HK-2 (cell line): ENCODE measurements around the gene GATD1.
A peak's percentile ranks its signal among the peaks of the same experiment; 100 is the strongest.
"Not testable (repeated sequence)": the region's sequence is repeated elsewhere in the genome, so short reads cannot be mapped to it uniquely, and the experiment has no call there.

Source experiments
- DNase-seq: peaks from one replicate; pipeline ENCODE4 v3.0.0-alpha.2; 2018; ENCODE audit not compliant: unreplicated experiment

Gene GATD1

GRCh38 chr11:763549-764321, 13.6 kb downstream of the GATD1 start:
- no peak for DNase-seq

- DNase-seq: no peak
Measured at GRCh38 chr11:763073-763463, 14.2 kb downstream of the GATD1 start.

DNA sequence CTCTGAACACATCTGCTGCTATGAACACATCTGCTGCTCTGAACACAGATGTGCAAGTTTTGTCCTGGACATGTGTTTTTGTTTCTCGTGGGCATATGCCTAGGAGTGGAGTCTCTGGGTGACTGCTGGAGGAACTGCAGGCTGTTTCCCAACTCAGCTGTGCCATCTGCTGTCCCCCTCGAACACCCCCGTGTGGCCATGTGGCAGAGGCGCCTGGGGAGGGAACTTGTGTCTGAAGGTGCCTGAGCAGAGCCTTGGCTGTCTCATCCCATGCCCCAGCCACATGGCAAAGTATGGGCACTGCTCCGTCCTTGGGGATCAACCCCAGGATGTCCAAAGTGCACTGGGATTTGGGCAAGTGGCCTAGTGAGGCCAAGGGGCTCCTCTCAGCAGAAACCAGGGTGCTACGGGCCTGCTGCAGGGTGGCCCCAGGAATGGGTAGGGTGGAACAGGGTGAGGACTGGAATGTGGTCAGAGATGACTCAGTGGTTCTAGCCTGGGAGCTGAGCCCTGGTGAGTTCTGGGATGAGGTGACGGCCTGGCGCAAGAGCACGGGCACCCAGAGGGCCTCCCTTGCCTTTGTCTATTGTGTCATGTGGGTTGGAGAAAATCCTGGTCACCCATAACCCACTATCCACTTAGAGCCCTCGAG, 14.7 kb downstream of the GATD1 start:
- DNase-seq: peak; percentile 75

DNA sequence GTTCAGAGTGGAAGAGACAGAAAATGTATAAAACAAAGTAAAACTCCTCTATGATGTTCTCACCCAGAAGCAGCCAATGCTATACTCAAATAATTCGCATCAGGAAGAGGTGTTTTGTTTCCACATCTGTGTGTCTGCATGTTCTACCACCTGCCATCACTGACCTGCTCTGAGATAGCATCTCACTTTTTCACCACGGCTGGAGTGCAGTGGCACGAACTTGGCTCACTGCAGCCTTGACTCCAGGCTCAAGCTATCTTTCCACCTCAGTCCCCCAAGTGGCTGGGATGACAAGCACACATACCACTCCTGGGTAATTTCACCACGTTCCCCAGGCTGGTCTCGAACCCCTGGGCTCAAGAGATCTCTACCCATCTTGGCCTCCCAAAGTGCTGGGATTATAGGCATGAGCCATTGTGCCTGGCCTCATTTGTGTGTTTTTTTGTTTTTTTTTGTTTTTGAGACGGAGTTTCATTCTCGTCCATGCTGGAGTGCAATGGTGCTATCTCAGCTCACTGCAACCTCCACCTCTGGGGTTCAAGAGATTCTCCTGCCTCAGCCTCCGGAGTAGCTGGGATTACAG, 15.7 kb downstream of the GATD1 start:
- DNase-seq: no peak

DNA sequence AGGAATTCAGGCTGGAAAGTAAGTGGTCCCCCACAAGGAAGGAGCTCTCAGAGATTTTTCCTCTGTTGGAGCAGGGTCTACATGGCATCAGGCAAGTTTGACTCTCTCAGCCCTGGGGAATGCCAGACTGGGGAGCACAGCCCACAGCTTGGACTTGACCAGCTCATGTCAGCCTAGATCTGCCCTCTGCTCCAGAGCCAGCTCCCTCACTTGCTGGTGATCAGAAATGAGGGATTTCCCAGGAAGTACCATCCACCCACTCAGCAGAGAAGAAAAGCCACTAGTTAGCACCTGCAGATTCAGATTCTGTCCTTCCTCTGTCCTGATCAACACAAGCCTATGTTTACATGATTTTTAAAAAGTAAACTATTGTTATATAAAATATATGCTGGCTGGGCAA, 17.1 kb downstream of the GATD1 start:
- no peak for DNase-seq

GRCh38 chr11:749731-750130, 27.6 kb downstream of the GATD1 start:
- no peak for DNase-seq

DNA sequence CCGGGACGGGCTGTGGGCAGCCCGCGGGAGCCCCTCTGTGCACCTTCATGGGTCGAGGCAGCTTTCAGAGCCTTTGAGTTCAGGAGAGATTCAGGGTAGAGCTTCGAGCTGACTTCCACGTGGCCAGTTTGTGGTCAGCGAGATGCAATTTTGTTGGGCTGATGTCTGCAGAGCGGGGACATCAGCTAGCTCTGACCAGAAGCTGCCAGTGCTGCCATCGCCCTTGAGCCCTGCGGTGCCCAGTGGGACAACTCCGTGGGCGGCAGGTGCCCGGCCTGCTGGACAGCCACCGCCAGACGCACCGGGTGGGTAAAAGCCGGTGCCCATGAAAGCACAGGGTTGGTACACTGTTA, 29.3 kb downstream of the GATD1 start:
- no peak for DNase-seq

DNA sequence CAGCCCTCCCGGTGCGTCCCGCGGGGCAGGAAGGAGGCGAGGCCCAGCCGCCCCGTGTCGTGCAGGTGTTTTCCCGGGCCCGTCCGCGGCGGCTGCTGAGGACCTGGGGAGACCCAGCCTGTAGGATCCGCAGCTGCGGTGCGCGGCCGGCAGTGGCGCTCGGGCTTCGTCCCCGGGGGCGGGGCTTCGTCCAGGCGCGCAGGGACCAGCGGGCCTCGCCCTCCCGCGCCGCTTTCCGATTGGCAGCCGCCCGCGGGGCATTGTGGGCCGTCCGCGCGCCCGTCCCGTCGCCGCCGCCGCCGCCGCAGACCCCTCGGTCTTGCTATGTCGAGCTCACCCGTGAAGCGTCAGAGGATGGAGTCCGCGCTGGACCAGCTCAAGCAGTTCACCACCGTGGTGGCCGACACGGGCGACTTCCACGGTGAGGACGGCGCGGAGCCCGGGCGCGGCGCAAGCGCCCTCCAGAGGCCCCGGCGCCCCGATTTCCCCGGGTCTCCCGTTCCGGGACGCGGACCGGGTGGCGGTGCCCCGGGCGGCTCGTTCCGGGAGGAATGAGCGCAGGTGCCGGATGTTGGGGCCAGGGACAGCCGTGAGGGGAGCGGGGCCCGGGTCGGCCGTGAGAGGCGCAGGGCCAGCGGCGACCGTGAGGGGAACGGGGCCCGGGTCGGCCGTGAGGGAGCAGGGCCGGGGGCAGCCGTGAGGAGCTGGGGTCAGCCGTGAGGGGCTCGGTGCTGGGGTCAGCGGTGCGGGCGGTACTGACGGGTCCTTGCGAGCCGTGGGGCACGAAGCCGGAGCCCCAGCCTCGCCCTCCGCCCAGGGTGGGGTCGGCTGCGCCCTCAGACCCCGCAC, 29.9 kb downstream of the GATD1 start, which contains the start of gene TALDO1:
TSS of gene TALDO1 (plus strand) at position 307 of the 849 bp plus-strand sequence. CDS start at position 325, 18 bp downstream.
- peak; percentile 83 for DNase-seq

DNA sequence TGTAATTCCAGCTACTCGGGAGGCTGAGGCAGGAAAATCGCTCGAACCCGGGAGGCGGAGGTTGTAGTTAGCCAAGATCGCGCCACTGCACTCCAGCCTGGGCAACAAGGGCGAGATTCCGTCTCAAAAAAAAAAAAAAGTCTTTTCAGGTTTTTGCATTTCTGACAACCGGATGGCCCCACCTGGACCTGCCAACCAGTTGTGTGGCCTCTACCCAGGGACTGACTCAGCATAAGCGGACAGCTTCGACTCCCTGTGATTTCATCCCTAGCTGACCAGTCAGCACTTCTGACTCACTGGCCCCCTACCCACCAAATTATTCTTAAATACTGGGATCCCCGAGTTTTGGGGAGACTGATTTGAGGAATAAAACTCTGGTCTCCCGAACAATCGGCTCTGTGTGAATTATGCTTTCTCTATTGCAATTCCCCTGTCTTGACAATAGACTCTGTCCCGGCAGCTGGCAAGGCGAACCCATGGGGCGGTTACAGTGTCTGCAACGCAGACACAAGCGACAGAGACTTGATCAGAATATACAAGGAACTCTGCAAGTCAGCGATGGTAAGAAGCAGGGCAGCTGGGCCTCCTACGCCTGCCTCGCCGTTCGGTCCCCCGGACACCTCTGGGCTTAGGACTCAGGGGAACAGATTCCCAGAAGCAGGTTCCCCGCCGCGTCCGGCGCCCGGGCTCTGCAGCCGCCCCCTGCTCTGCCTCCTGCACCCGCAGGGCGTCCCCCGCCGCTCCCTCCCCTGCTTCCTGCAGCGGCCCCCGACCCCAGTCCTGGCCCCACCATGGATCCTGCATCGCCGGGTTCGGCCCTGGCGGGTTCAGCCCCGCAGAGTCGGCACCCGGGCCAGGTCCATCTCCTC, 30.8 kb downstream of the GATD1 start:
- DNase-seq: no peak

DNA sequence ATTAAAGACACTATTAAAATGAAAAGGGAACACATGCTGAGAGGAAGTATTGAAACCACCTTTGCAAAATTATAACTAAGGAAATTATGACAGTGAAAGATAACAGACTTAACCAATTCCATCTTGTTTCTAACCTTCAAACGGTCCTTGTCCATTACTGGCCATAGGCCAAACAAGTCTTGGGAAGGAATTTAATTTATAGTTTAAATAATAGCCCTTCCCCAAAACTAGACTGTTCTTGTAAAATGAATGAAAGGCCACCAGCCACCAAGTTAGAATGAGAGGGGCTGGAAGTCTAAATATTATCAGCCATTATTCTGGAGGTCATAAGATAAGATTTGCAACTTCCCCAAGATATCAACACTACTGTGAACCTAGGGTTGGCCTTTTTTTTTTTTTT, 31.9 kb downstream of the GATD1 start:
- no peak for DNase-seq

GRCh38 chr11:742571-743201, 34.6 kb downstream of the GATD1 start:
- DNase-seq: no peak

DNA sequence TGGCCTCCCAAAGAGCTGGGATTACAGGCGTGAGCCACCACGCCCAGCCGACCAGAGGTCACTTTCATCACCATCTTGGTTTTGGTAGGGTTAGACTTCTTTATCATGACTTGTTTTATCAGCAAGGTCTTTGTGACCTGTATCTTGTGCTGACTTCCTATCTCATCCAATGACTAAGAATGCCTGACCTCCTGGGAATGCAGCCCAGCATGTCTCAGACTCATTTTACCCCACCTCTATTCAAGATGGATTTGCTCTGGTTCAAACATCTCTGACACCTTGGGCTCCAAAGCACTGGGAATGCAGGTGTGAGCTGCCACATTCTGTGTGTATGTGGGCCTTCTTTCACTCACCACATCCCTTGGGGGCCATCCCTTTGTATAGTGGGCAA, 35.1 kb downstream of the GATD1 start:
- no peak for DNase-seq

DNA sequence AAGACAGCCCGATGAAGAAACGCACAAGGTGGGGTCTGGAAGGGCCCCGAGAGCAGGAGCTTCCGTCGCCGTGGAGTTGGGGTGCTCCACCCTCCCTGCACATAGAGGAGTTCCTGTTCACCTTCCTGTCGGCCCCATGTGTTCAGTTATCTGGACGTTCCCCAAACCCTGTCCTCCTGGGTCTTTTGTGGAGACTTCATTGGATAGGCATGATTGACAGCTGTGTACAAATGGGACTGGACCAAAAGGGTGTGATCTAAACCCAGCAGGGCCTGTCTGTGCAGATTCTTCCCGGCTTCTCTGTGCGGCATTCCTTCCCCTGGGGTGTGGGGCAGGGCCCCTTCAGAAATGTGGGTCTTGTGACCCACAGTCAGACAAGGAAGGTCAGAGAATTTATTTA, 39.4 kb downstream of the GATD1 start:
- DNase-seq: not testable (repeated sequence)

GRCh38 chr11:737366-737765, 39.9 kb downstream of the GATD1 start:
- no peak for DNase-seq

DNA sequence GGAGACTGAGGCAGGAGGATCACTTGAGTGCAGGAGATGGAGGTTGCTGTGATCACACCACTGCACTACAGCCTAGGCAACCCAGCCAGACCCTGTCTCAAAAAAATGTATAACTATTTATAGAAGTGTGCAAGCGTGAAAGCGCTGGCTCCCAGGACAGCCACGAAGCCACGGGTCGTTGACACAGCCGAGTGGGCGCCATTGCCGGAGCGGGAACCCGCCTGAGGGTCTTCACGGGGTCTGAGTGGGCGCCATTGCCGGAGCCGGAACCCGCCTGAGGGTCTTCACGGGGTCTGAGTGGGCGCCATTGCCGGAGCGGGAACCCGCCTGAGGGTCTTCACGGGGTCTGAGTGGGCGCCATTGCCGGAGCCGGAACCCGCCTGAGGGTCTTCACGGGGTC, 42.7 kb downstream of the GATD1 start:
- DNase-seq: not testable (repeated sequence)

DNA sequence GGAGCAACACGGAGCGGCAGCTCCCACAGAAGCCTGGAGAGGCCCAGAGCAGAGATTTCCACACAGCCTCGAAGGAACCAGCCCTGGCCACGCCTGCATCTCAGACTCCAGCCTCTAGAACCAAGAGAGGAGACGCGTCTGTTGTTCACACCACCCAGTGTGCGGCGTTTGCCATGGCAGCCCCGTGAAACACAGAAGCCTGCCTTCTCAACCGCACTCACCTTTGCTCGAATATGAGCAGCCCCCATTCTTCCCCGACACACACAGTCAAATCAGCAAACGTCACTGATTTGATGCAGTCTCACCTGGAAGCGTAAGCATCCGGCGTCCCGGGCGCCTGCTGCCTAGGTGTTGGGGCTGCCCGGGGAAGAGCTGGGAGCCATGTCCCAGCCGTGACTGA, 44.2 kb downstream of the GATD1 start:
- no peak for DNase-seq

- no peak for DNase-seq
Measured at GRCh38 chr11:729492-730074, 47.7 kb downstream of the GATD1 start.

DNA sequence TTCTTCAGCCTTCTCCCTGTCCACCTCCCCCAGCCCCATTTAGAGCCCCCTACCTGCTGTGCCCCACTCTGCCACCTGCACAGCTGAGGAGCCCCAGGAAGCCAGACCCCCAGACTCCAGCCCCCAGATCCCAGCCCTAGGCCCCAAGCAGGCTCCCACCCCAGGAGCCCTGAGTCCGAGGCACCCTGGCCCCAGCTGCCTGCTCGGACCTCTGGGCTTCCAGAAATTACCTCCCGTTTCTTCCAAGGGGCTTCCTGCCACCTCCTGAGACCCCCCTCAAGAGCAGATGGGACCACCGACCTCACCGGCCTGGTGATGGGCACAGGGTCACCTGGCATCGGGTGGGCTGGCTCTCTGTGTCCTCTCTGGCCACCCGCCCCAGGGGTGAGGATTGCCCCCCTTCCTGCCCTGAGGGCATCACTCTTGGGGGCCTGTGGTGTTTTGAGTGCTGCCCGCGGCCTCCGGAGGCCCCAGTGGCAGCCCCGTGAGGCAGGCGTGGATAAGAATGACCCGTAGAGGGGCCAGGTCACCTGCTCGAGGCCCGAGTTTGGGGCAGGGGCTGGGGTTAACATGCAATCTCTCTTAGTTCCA, 48.3 kb downstream of the GATD1 start:
- no peak for DNase-seq

GRCh38 chr11:727859-728748, 49.2 kb downstream of the GATD1 start:
- peak; percentile 93 for DNase-seq
